GM18508 (cell line): ENCODE measurements around the gene CDH15.

ENCODE experiments used
- ATAC-seq: cut with Tn5 transposase; IDR thresholded peaks from one replicate; pipeline ENCODE4 v1.9.1; 2021; ENCODE audit warnings: moderate number of reproducible peaks; ENCODE audit not compliant: insufficient read depth, unreplicated experiment

CDH15 gene

GRCh38 chr16:89170346-89171215 is 967 bp upstream of the CDH15 start:
- ATAC-seq: no peak

DNA sequence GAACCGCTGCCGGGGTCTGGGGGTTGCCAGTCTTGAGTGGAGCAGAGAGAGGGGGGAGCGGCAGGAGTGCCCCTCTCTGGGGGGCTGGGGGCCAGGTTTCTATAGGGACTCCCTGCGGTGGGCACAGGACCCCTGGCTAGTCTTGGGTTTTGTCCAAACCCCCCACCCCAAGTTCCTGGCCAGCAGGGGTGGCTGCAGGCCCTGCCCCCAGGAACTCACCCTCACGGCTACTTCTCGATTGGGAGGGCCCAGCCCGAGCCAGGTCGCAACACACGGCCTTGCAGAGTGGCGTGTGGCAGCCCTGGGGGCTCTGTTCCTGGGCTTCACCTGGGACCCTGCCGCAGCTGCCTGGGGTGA is 601 bp downstream of the CDH15 start:
- no peak for ATAC-seq

GRCh38 chr16:89172528-89173173 is 1.1 kb downstream of the CDH15 start:
- no peak for ATAC-seq

DNA sequence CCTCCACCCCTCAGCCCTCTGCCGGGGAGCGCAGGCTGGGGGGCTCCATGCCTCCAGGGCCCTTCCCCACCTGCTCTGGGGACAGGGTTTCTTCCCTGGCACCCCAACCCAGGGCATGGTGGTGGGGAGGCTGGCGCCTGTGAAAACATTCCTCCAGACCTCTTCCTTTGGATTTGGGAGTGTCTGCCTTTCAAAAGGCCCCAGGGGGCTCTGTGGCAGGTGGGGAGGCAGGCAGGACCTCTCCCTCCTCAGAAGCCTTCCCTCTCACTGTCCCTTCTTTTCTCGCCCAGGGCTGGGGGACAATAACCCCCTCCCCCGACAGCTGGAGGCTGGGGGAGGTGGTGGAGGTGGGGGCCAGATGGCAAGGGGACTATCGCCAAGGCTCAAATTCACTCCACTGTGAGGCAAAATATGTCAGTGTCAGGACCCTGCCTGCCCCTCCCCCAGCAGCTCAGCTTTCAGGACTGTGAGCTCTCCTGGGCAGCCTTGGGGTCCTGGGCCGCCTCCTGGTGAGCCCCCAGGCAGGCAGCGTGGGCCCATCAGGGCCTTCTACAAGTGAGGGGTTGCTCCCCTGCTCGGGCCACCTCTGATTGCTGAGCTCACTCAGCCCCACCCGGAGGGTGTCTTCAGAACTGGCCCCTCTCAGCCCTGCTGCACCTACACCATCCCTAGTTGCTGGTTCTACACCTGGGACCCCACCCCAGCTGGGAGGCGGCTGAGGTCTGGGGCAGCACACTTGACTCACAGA is 1.8 kb downstream of the CDH15 start:
- no peak for ATAC-seq

- ATAC-seq: no peak
These were observed 2.7 kb downstream of the CDH15 start for GRCh38 chr16:89174055-89174827.

DNA sequence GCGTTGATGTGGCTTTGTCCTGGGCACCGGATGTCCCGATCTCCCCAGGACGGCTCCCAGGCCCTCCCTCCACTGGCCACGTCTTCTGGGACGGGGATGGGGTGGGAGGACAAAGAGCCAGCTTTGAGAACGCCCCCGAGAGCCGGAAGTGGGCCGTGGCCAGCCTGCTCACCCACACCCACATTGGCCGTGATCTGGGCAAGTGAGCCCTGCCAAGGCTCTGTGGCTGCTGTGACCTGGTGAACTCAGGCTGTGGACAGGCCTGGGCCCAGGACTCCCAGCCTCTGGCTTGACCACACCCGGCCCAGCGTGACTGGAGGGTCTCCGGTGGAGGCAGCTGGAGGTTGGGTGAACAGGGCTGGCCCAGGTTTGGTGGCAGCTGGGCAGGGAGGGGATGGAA is 3.3 kb downstream of the CDH15 start:
- ATAC-seq: no peak

DNA sequence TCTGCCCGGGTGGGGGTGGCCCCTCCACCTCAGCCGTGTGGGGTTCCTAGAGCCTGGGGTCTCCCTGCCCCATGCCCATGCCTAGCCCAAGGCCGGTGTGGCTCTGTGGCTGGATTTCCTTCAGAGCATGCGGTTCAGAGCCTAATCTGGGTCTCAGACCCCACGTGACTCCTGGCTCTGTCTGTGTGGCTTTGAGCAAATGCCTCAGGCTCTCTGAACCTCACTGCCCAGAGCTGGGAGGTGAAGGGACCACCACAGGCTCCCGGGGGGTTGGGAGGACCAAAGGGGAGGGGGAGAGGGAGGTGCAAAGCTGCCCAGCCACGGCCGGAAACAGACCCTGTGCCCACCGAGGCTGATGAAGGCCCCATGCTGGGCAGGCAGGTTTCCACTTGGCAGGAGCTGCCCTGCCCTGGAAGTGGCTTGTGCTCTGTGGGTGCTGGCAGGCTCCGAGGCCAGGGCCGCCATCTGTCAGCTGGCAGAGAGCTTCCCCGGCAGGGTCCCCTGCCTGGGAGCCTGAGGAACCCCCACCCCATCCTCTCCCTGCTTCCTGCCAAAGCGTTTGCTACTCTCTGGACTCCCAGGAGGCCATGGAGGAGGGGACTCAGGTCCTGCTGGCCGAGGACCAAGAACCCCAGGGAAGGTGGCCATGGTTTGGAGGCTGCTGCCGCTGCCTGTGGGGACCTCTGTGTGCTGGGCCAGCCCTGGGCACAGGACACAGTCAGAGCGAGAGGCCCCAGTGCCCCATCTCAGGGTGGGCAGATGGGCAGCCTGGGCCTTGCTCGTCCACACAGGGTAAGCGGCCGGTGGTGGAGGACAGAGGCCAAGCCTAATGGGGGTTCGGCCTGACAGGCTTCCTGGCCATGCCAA is 4.0 kb downstream of the CDH15 start:
- ATAC-seq: no peak

GRCh38 chr16:89176147-89176690 is 4.7 kb downstream of the CDH15 start:
- no peak for ATAC-seq

DNA sequence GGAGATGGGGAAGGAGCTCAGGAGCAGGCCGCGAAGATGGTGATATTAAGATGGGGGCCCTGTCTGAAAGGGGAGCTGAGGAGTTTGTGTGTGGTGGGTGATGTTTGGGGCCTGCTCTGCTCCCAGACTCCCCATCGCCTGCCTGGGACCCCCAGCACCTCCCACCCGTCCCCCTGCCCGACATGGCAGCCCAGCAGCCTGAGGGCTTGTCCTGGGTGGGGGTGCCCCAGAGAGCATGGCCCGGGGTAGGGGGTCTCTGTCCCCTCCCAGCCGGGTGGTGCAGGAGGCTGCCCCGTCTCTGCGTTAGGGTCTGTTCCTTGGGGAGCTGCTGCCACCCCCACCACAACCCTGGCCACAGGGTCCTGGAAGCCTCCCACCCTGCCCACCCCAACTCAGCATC is 5.2 kb downstream of the CDH15 start:
- ATAC-seq: no peak

GRCh38 chr16:89177501-89177900 is 6.0 kb downstream of the CDH15 start:
- ATAC-seq: no peak

GRCh38 chr16:89178453-89179147 is 7.1 kb downstream of the CDH15 start:
- ATAC-seq: no peak

- no peak for ATAC-seq
These were observed 7.6 kb downstream of the CDH15 start for GRCh38 chr16:89179148-89179484.

GRCh38 chr16:89179656-89180315 is 8.2 kb downstream of the CDH15 start:
- ATAC-seq: no peak

GRCh38 chr16:89183463-89183862 is 11.9 kb downstream of the CDH15 start:
- ATAC-seq: no peak

- no peak for ATAC-seq
These were observed 12.6 kb downstream of the CDH15 start for GRCh38 chr16:89183975-89184676.

DNA sequence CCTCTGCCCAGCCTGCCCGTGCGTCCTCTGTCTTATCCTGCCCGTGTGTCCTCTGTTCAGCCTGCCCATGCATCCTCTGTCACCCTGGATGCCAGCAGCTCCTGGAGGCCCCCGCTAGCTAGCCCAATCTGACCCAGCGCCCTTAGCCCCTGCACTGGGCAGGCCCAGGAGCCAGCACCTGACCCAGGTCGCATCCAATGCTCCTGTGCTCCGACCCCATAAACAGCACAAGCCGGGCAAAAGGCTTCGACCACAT is 13.1 kb downstream of the CDH15 start:
- no peak for ATAC-seq

DNA sequence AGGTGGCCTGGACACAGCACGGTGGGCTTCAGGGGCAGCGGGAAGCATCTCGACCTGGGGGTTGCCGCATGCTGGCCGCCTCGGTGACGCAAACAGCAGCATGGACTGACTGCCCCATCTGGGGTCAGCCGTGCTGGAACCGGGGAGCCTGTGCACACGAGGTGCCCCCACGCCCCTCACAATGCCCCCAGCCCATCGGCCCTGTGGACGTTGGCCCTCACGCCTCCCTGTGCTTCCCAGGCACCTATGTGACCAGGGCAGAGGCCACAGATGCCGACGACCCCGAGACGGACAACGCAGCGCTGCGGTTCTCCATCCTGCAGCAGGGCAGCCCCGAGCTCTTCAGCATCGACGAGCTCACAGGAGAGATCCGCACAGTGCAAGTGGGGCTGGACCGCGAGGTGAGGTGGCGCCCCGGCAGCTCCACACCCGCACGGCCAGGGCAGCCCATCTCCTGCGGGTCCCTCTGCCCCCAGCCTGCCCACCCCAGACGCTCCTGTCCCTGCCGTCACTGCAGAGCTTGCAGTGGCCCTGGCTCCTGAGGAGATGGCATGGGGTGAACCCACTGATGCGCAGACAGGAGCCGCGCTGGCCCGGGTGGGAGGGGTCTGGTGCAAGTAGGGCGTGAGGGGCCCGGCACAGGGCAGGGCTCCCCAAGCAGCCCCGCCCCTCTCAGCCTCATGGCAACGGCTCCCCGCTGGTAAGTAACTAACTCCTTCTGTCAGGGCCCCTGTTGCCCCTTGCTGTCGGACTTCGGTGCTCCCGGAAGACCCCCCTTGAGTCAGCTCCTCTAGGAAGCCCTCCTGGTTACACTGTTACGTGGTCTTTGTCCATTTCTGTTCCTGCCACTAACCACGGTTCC is 13.6 kb downstream of the CDH15 start:
- no peak for ATAC-seq
